ENCODE data around the gene C9orf72. TPM values are rescaled to one million over a fixed set of nuclear protein-coding genes. Genes with fewer than 3 reads are reported as not detected.

Gene C9orf72
- total RNA-seq, 2 donors from 2014 or later: 19.4 to 25.6 TPM

DNA sequence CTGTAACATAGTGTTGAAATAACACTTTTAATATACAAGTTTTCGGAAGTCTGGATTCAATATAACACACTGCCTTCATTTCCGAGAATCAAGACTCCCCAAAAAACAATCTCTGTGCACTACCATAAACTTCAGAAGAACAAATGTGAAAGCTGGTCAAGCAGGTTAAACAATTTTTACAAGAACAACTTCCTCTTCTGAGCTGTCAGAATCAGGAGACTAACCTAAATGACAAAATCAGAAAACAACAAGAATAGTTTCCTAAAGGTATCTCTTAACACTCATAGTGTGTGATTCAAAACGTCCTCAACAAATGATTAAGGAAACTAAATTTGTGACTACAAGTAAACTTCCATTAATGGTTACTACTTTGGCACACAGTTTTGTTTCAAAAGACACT, 11.6 kb downstream of the C9orf72 start:
- H3K27ac ChIP-seq: no peak overlapping the region
- ATAC-seq (ENCODE audit: insufficient number of reproducible peaks, low FRiP score, low read depth) (no peak), DNase-seq (ENCODE audit: low spot score) (no peak)
- H3K9me3 ChIP-seq: no peaks in the 10 kb centered on the region
- TF ChIP-seq, protein P1, sequence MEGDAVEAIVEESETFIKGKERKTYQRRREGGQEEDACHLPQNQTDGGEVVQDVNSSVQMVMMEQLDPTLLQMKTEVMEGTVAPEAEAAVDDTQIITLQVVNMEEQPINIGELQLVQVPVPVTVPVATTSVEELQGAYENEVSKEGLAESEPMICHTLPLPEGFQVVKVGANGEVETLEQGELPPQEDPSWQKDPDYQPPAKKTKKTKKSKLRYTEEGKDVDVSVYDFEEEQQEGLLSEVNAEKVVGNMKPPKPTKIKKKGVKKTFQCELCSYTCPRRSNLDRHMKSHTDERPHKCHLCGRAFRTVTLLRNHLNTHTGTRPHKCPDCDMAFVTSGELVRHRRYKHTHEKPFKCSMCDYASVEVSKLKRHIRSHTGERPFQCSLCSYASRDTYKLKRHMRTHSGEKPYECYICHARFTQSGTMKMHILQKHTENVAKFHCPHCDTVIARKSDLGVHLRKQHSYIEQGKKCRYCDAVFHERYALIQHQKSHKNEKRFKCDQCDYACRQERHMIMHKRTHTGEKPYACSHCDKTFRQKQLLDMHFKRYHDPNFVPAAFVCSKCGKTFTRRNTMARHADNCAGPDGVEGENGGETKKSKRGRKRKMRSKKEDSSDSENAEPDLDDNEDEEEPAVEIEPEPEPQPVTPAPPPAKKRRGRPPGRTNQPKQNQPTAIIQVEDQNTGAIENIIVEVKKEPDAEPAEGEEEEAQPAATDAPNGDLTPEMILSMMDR (IDR thresholded peaks at IDR 0.05): no peak
- H3K27me3 ChIP-seq (replicated peaks; ENCODE audit: insufficient read depth): no peaks in the 10 kb centered on the region
- no peaks in the 10 kb centered on the region for H3K4me1 ChIP-seq (ENCODE audit: control insufficient read depth in 1 of 2, low read depth in 2 of 2)
- peaks cover 20% of the 10 kb centered on the region for H3K36me3 ChIP-seq
- H3K4me3 ChIP-seq: no peak overlapping the region

DNA sequence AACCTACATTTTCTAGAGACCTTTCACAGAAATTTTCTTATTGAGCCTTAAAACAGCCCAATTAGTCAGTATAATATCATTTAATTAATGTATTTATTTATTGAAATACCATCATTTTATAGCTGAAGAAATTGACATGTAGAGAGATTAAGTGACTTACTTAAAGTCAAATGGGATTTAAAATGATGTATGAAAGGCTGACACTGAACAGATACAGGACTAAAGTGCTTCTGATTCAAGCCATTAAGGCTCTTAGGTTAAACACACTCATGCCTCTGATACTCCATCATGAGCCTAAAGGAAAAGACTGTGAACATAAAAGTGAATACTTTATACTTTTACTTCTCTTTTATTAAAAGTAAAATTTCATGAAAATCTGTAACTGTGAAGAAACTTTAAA, 12.8 kb downstream of the C9orf72 start:
- ATAC-seq (ENCODE audit: insufficient number of reproducible peaks, low FRiP score, low read depth) (no peak), DNase-seq (ENCODE audit: low spot score) (no peak)
- H3K9me3 ChIP-seq: no peaks in the 10 kb centered on the region
- TF ChIP-seq, protein P1 (IDR thresholded peaks at IDR 0.05): no peak
- no peaks in the 10 kb centered on the region for H3K27me3 ChIP-seq (replicated peaks; ENCODE audit: insufficient read depth)
- peaks cover 21% of the 10 kb centered on the region for H3K36me3 ChIP-seq
- H3K4me3 ChIP-seq: no peak overlapping the region
- no peak overlapping the region for H3K27ac ChIP-seq
- no peaks in the 10 kb centered on the region for H3K4me1 ChIP-seq (ENCODE audit: control insufficient read depth in 1 of 2, low read depth in 2 of 2)

- TF ChIP-seq, protein P1 (IDR thresholded peaks at IDR 0.05): no peak
- peaks cover 24% of the 10 kb centered on the region for H3K36me3 ChIP-seq
- H3K4me3 ChIP-seq: no peak overlapping the region
- H3K27me3 ChIP-seq (replicated peaks; ENCODE audit: insufficient read depth): no peaks in the 10 kb centered on the region
- no peak overlapping the region for H3K27ac ChIP-seq
- no peaks in the 10 kb centered on the region for H3K9me3 ChIP-seq
- H3K4me1 ChIP-seq (ENCODE audit: control insufficient read depth in 1 of 2, low read depth in 2 of 2): no peaks in the 10 kb centered on the region
- ATAC-seq (ENCODE audit: insufficient number of reproducible peaks, low FRiP score, low read depth): no peak
- DNase-seq (ENCODE audit: low spot score): no peak
Measured at GRCh38 chr9:27558307-27558706, 15.0 kb downstream of the C9orf72 start.

GRCh38 chr9:27556470-27556869, 16.8 kb downstream of the C9orf72 start:
- H3K27me3 ChIP-seq (replicated peaks; ENCODE audit: insufficient read depth): no peaks in the 10 kb centered on the region
- ATAC-seq (ENCODE audit: insufficient number of reproducible peaks, low FRiP score, low read depth) (no peak), DNase-seq (ENCODE audit: low spot score) (no peak)
- peaks cover 24% of the 10 kb centered on the region for H3K36me3 ChIP-seq
- no peak overlapping the region for H3K4me3 ChIP-seq
- TF ChIP-seq, protein P1 (IDR thresholded peaks at IDR 0.05): no peak
- H3K4me1 ChIP-seq (ENCODE audit: control insufficient read depth in 1 of 2, low read depth in 2 of 2): no peaks in the 10 kb centered on the region
- H3K27ac ChIP-seq: no peak overlapping the region
- H3K9me3 ChIP-seq: no peaks in the 10 kb centered on the region

GRCh38 chr9:27554712-27555111, 18.6 kb downstream of the C9orf72 start:
- Histone ChIP-seq H3K4me3 (no peak overlapping the region), H3K36me3 (peaks cover 19% of the 10 kb centered on the region), H3K27ac (no peak overlapping the region), H3K27me3 (replicated peaks; ENCODE audit: insufficient read depth) (no peaks in the 10 kb centered on the region), H3K9me3 (no peaks in the 10 kb centered on the region), H3K4me1 (ENCODE audit: control insufficient read depth in 1 of 2, low read depth in 2 of 2) (no peaks in the 10 kb centered on the region)
- ATAC-seq (ENCODE audit: insufficient number of reproducible peaks, low FRiP score, low read depth): no peak
- no peak for DNase-seq (ENCODE audit: low spot score)
- TF ChIP-seq, protein P1 (IDR thresholded peaks at IDR 0.05): no peak

Data from thoracic aorta (tissue), 2 donors.